ENCODE results near the gene SIK3.
"Not testable (repeated sequence)": the region's sequence is repeated elsewhere in the genome, so short reads cannot be mapped to it uniquely, and the experiment has no call there.

The SIK3 gene

DNA sequence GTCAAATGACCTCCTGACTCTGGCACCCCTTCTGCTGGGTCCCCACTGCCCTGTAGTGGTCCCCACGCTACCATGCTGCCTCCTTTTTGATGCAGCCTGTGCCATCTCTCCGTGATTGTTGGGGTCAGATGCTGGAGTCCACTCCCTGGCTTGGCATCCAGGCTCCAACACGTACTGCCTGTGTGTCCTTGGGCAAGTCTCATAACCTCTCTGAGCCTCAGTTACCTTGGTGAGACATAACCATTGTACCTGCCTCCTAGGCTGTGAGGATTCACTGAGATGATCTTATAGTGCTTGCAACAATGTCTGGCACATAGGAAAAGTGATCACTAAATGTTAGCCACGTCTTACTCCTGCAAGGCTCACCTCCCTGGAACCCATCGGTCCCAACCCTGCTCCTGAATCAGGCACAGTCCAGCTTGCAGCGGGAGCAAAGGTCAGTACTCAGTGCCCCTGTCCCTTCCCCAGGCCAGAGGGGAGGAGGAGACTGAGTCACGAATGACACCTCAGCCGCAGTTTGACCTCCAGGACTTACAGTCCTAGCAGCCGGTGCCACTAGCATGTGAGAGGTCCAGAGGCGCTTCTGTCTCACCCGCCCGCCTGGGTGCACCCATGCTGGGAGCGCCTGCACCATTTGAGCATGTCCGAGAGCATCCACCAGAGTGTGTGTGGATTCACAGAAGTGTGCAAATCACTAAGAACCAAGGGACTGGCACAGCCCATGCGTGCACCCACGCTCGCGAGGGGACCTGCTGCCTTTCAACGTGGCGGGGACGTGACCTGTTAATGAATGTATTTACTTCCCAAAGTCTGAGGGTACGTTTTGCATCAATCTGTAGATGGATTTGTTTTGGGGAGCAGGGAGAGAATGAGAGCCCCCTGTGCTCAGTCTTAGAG, 272.1 kb downstream of the SIK3 start:
- no peak for DNase-seq (ENCODE audit: low spot score)

DNA sequence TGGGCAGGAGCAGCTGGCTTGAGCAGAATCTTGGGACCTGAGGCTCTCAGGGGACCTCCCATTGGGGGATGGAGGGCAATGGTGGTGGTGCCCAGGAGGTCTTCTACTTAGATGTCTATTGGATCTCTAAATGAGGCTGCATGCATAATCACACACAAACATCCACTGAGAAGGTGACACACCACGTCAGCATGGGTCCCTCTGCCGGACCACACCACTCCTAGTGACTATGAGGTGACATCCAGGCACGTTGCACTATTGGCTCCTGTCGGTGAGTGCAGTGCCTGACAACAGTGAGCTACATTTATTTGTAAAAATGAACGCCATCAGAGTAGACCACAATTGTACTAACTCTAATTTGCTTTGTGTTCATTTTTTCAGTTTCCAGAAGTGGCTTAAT, 272.8 kb downstream of the SIK3 start:
- DNase-seq (ENCODE audit: low spot score): no peak

DNA sequence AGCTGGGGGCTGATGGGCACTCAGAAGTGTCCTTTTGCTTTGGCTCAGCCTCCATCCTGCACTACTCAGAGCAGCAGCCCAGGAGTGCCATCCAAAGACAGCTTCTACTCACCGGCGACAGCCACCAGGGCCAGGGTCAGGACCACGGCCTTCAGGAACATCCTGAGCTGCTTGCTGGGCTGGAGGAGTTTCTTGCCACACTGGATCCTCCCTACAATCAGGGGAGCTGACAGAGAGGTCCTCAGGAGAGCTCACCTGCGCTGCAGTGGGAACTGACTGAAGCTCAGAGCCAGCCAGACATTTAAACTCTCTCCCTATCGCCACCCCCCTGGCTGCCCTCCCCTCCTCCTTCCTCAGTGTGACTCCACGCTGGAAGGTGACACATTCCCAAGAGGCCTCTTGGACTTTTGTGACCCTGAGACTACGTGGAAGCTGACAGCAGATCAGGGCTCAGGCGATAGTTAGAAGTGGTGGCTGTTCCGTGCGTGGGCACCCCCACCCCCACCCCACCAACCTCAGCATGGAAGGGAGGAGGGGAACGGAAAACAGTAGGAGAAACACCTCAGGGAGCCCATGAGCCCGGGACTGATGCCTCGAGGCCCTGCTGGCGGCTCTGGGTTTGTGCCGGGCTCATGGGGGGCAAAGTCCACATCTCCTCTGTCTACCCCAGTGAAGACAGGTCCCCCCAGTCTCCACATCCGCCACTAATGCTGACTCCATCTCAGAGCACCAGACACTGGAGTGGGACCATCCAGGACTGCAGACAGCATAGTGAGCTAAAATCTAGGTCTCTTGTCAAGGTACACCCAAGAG, 275.0 kb downstream of the SIK3 start, which contains the start of gene APOA4:
TSS of gene APOA4 (minus strand) at position 274 of the 813 bp plus-strand sequence. CDS start at position 161, 113 bp downstream.
- DNase-seq (ENCODE audit: low spot score): no peak

DNA sequence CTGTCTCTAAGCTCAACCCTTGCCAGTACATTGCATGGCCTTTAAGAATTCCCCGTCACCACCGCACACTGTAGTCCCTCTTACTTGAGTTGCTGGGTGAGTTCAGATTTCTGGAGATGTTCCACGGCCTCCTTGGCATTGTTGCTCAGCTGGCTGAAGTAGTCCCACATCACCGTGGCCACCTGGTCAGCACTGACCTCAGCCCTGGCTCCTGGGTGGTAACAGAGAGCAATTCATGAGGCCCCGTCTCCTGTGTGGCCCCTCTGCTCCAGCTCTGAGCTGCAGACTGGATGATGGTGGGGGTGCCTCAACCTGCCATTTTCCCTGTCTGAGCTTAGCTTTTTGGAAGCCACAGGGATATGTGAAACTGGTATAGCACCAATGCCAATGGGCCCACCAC, 275.7 kb downstream of the SIK3 start:
- DNase-seq (ENCODE audit: low spot score): no peak

DNA sequence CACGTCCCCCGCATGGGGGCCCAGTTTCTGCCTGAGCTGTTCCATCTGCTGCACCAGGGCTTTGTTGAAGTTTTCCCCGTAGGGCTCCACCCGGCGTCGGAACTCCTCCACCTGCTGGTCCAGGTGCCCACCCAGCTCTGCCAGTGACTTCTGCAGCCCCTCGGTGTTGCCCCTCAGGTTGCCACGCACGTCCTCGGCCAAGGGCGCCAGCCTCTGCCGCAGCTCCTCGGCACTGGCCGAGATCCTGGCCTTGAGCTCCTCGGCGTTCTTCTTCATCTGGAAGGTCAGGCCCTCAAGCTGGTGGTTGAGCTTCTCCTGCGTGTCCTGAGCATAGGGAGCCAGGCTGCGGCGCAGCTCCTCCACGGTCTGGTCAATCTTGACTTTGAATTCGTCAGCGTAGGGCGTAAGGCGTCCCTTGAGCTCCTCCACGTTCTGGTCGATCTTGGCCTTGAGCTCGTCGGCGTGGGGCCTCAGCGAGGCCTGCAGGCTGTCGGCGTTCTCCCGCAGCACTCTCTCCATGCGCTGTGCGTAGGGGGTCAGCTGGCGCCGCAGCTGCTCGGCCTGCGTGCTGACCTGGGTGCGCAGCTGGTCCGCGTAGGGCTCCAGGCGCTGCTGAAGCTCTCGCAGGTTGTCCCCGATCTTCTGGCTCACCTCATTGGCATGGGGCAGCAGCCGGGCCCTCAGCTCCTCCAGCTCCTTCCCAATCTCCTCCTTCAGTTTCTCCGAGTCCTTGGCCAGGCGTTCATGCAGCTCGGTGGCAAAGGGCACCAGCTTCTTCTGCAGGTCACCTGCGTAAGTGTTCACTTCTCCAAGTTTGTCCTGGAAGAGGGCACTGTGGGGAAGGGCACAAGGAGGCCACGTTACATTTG, 276.9 kb downstream of the SIK3 start:
- DNase-seq (ENCODE audit: low spot score): no peak

DNA sequence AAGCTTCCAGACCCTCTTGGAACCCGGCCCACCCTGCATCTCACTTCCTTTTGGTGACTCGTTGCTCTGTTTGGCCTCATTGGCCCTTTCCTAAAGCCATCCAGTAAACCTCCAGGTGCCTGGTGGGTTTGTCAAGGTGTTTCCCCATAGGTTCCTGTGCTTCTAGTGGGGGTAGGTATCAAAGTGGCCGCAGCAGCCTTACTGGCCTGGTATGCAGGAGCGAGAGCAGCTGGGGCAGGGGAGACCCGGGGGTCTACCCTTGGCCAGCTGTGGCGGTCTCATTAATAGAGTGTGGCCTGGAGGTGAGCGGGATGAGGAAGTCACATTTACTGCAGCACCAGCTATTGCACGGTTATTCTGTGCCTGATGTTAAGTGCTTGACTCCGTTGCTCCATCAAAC, 279.2 kb downstream of the SIK3 start:
- DNase-seq (ENCODE audit: low spot score): no peak

DNA sequence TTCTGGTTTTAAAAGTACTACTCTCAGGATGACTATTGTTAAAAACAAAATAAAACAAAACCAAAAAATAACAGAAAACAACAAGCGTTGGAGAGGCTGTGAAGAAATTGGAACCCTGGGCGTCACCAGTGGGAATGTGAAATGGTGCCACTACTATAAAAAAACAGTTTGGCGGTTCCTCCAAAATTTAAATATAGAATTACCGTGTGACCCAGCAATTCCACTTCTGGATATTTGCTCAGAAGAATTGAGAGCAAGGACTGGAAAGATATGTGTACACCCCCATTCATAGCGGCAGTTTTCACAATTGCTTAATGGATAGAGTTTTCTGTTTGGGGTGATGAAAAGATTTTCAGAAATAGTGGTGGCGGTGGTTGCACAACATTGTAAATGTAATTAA, 283.7 kb downstream of the SIK3 start:
- no peak for DNase-seq (ENCODE audit: low spot score)

DNA sequence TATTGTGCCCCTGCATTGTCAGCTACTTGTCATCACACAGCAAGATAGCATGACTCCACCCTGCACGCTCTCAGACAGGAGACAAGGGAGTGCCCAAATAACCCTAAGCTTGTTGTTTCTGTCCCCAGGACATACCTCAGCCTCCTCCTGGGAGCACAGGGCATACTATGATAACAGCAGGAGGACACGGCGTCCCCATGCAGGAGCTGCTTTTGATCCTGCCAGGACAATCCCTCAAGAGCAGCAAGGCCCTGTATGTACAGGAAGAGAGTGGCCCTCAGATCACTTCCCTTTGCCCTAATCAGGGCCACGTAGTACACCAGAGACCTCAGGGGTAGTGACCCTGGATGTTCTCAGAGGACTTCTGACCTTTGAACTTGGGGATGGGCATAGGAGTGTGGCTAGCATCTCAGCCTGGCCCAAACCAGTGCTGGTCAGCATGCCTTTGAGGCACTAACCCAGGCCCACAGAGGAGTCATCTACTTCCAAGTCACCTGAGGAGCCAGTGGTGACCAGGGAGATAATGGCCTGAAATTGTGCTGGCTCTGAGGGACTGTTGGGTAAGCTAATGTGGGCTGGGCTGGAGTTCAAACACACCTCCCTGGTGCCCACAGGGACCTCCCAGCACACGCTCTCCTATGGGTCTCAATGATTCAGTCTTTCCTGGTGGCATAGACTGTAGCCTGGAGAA, 284.3 kb downstream of the SIK3 start:
- DNase-seq (ENCODE audit: low spot score): no peak

DNA sequence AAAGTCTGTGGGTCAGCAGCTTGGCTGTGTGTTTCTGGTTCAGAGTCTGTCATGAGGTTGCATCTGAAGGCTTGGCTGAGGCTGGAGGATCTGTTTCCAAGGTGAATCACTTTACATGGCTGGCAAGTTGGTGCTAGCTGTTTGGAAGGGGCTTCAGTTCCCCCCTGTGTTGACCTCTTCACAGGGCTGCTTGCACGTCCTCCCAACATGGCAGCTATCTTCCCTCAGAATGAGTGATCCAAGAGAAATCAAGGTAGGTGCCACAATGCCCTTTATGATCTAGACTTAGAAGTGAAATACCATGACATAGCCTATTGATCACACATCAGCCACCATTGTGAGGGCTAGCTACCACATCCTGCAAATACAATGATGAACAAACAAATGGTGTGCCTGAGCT, 285.1 kb downstream of the SIK3 start:
- no peak for DNase-seq (ENCODE audit: low spot score)

DNA sequence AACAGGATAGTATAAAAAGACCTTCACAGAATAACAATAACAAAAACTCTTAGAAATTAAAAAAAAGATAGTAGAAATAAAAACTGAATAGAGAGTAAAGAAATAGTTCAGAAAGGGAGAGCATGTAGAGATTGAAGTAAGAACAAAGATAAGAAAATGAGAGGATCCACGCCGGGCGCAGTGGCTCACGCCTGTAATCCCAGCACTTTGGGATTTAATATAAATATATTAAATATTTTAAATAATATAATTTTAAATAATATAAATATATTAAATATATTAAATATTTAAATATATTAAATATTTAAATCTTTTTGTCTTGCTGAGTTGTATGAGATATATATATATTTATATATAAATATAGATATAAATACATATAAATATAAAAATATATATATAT, 286.1 kb downstream of the SIK3 start:
- no peak for DNase-seq (ENCODE audit: low spot score)

DNA sequence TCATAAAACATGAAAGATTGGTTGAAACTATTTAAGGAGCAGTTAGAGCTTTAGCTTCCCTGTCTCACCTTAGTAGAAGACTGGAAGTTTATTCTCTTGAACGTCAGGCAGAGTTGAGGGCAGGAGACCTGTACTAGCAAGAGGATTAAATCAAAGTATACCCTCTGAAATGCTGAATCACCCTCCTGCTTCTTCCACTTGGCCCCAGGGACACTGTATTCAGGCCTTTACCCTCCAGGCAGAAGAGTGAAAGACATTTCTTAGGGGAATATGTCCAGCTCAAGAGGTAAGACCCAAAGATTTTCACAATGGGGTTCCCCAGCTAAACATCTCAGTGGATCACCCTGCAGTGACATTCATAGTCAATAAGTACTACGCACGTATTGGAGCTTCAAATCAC, 287.0 kb downstream of the SIK3 start:
- DNase-seq (ENCODE audit: low spot score): no peak

DNA sequence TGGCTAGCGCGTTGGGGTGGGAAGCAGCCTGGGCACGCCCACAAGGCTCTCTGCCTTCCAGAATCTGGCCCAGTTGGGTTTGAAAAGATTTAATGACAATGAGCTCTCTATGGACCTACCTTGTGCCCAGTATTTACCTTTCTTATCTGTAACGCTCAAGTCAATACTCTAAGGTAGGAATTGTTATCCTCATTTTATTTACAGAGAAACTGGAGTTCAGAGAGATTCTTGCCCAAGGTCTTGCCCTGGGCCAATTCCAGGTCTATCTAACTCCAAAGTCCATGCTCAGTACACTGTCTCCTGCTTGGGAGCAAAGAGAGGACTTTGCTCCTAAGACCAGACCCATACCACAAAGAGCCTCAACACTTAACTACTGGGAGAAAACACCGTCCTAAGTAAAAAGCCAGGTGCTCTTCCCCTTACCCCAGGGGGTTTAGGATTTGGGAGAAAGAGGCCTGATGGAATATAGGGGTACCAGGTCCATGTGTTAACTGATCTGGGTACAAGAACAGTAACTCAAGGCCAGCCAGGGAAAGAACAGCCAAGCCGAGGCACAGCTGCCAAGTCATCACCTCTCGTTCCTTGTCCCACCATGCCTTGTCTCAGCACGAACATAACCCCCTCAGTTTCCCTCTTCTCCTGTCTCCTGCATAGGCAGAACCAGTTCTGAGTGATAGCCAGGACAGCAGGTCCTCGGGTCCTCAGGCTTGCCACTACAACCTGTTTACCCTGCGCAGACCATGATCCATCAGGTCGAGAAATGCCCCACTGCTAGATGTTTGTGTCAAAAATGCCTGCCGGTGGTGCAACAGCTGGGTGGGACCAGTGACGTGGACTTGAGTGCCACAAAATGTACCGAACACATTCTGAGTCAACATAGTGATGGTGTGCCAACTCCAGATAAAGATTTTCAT, 289.7 kb downstream of the SIK3 start:
- DNase-seq (ENCODE audit: low spot score): peak; percentile 78

DNA sequence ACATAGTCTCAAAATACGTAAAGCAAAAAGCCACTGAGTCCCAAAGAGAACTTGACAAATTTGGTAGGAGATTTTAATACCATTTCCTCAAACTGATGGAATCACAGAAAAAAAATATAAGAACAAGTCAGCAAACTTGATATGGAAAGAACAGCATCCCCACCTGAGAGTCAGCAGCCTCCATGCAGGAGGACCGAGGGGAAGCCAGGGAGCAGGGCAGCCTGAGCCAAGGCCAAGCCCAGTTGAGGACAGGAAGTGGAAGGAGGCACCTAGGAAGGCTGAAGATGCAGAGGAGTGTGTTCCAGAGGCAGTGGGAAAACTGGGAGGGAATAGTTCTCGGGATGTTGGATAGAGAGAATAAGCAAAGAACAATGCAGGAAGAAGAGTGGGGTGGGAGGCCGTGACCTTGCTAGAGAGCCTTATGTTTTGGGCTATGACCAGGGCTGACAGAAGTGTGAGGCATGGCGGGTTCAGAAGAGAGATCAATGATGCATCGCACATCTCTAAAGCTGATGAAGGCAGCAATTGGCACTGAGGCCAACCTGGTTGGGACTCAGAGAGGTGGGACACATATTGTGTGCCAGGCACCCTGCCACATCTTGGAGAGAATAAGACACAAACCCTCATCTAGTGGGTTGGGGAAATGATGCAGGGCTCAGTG, 290.5 kb downstream of the SIK3 start:
- DNase-seq (ENCODE audit: low spot score): no peak

DNA sequence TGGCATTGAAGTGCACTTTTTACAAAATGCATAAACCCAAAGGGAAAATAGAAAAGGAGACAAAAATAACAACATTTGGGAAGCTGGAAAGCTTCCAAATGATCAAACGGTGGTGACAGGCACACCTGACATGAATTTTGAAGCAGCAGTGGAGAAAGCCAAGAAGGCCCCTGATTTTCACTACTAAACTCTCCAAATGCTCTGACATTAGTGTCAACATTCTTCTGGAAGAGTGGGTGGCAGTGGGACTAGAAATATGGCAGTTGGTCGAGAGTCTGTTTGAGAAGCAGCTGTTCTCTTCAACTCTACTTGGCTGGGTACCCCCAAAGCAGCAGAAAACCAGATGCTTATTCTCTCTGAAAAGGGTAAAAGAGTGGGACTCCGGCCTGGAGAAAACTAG, 294.2 kb downstream of the SIK3 start:
- DNase-seq (ENCODE audit: low spot score): no peak

DNA sequence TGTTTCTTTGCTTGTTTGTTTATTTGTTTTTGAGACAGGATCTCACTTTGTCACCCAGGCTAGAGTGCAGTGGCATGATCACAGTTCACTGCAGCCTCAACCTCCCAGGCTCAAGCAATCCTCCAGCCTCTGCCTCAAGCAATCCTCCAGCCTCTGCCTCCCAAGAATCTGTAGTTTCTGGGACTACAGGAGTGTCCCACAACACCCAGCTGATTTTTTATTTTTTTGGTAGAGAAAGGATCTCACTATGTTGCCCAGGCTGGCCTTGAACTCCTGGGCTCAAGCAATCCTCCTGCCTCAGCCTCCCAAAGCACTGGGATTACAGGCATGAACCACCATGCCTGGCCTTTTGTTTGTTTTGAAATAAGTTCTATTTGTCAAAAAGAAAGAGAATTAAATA, 296.6 kb downstream of the SIK3 start:
- not testable (repeated sequence) for DNase-seq (ENCODE audit: low spot score)

DNA sequence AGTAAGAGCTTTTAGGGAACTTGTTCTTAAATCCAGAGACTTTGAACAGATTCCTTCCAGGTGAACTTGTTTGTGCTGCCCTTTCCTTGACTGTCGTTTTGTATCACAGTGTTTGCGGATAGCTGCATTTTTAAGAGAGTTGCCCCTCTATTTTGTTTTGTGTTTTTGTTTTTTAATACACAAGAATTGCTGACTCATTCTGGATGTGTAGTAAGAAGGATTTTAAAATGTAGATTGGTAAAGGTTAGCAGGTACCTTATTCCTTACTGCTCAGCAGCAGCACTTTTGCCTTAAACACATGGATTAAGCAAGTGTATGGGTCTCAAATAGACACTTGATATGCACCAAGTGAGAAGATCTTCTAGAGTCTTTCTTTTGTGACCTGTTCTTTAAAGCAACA, 297.6 kb downstream of the SIK3 start:
- no peak for DNase-seq (ENCODE audit: low spot score)

DNA sequence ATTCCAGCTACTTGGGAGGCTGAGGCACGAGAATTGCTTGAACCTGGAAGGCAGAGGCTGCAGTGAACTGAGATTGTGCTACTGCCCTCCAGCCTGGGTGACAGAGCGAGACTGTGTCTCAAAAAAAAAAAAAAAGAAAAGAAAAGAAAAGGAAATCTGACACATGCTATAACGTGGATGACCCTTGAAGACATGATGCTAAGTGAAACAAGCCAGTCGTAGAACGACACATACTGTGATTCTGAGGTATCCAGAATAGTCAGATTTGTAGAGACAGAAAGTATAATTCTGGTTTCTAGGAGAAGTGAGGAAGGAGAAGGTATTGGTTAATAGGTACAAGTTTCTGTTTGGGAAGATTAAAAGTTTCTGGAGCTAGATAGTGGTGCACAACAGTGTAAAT, 299.9 kb downstream of the SIK3 start:
- no peak for DNase-seq (ENCODE audit: low spot score)

DNA sequence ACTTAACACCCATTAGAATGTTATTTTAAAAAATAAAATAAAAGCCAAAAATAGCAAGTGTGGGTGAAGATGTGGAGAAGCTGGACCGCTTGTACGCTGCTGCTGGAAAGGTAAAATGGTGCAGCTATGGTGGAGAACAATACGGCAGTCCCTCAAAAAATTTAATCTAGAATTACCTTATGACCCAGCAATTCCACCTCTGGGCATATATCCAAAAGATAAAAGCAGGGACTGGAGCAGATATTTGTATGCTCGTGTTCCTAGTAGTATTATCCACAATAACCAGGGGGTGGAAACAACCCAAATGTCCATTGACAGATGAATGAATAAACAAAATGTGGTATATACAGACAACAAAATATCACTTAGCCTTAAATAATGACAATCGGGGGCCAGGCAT, 300.4 kb downstream of the SIK3 start:
- no peak for DNase-seq (ENCODE audit: low spot score)

DNA sequence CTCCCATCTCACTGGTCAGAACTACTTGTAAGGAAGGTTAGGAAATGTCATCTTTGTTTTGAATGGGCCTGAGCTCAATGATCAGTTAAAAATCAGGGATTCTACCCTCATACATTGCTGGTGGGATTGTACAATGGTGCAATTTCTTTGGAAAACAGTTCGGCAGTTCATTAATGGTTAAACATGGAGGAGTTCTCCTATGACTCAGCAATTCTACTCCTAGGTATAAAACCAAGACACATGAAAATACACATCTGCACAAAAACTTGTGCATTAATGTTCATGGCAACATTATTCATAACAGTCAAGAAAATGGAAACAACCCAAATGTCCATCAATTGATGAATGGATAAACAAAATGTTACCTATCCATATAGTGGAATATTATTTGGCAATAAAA, 301.7 kb downstream of the SIK3 start:
- no peak for DNase-seq (ENCODE audit: low spot score)

DNA sequence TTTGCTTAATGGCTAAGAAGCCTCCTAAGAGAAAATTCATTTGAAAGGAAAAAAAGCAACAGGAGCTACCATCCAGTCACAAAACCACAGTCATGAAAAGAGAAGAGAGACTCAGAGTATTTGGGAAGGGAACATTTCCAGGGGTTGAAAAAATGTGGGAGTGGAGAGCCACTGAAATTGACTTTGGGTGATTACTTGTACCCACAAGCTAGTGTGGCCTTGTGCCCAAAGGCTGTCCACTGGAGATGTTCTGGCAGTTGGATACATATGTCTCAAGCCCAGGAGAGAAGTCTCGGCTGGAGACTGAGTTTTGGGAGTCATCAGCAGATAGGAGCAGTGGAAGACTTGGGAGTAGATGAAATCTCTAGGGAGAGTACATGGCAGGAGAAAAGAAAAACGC, 303.4 kb downstream of the SIK3 start:
- no peak for DNase-seq (ENCODE audit: low spot score)
